Renal pelvis (tissue), 4 donors: ENCODE data around the gene GNAS-AS1. TPM values are rescaled to one million over a fixed set of nuclear protein-coding genes. Genes with fewer than 3 reads are reported as not detected.

Experiments used
- DNase-seq: peaks from one replicate; pipeline ENCODE4 v3.0.0-alpha.2; 2013
- polyA plus RNA-seq, 3 donors: library from polyadenylated mRNA; unstranded; fragments of 120-200 nt; gene quantifications; one replicate each; pipeline ENCODE4 v1.2.1, GENCODE V29; 2013; ENCODE audit not compliant: insufficient read length in 3 of 3

GNAS-AS1 gene
- polyA plus RNA-seq, 3 donors: 0.83 to 1.4 (median 1.3) TPM

DNA sequence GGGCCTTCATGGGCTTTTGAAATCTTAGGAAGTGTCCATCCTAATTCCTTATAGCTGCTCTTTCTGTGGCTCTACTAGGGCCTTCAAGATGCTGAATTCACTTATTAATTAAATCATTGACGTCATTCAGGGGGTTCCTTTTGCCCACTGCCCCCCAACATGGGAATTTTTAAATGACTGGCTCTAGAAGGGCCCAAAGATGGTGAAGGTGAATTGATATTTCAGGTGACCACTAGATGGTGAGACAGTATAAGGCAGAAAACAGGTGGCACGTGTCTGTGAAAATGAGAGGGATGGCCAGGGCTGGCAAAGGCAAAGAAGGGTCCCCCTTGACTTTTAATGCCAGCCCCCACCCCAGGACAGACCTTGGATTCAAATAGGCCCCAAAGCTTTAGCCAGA, 13.6 kb upstream of the GNAS-AS1 start:
- DNase-seq: no peak

DNA sequence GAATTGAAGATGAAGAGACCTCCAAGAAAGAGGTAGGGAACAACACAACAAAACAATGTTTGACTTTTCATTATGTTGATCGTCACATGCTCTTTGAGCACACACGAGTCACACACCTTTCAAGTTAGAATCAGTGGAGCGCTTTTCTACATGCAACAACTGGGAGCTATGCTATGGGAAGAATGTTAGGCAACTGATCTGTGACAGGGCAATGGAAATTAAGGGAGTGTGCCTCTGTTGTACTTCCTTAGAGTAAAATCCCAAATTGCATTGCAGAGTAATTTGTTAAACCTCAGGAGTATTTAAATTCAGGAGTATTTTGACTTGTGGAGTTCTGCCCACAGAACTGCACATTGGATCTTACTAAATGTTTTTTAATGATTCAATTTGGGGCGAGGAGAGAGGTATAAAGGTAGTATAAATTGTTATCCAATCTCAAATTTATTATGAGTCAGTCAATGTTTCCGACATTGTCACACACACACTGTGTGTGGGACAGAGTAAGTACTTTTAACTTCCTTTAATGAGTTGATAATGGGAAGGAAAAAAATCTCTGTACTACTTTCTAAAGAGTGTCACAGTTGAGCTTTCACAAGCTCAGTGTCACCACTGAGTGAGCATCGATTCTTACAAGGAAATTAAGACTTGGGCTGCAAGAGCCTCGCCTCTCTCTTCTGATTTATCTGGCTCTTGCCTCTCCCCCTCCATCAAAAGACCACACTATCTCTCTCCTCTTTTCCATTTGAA, 12.5 kb upstream of the GNAS-AS1 start:
- DNase-seq: no peak

DNA sequence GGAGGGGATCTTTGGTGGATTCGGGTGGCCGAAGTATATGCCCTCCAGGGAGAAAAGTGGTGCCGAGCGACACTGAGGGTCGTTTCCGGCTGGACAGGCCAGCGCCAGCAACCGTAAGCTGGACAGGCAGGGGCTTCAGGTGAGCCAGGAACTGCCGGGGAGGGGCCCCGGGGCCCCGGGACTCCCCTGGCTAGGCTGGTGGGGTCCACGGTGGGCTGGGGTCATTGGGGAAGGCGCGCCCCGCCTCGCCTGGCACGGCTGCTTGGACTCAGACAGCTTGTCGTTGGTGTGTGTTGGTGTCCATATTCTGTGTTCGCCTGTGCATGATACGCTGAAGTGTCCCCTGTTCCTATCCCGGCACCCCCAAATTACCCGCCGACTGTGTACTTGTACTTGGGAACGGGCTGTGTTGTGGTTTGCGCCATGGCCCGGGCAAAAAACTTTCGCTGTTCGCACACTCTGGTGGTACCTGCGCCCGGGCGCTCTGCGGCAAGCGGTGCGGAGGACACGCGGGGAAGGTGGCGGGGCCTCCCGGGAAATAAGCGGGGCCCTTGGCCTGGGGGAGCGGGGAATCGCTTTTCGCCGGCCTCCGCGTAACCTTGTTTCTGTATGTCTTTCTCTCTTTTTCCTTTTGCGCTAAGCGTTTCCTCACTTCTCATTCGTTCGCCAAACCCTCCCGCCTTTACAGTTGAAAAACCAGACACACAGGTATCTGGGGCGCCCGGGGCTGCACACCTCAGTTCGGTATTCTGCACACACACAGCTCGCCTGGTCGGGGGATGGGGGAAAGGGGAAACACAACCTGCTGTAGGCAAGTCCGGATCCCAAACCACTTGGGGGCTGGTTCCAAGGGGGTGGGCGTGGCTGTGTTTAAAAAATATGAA, 5.0 kb upstream of the GNAS-AS1 start:
- DNase-seq: peak; percentile 39

GRCh38 chr20:58854638-58855471, 4.2 kb upstream of the GNAS-AS1 start:
- DNase-seq: no peak

- no peak for DNase-seq
Observed at GRCh38 chr20:58853976-58854637, 3.4 kb upstream of the GNAS-AS1 start.

DNA sequence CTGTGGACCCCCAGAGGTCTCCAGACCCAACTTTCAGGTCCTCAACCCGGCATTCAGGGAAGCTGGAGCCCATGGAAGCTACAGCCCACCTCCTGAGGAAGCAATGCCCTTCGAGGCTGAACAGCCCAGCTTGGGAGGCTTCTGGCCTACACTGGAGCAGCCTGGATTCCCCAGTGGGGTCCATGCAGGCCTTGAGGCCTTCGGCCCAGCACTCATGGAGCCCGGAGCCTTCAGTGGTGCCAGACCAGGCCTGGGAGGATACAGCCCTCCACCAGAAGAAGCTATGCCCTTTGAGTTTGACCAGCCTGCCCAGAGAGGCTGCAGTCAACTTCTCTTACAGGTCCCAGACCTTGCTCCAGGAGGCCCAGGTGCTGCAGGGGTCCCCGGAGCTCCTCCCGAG, 2.8 kb upstream of the GNAS-AS1 start:
- DNase-seq: no peak

- DNase-seq: peak; percentile 67
Observed at GRCh38 chr20:58852543-58853271, 2.0 kb upstream of the GNAS-AS1 start, which contains the start of gene GNAS. Gene GNAS, plus strand, starts transcription at chr20:58852716.

DNA sequence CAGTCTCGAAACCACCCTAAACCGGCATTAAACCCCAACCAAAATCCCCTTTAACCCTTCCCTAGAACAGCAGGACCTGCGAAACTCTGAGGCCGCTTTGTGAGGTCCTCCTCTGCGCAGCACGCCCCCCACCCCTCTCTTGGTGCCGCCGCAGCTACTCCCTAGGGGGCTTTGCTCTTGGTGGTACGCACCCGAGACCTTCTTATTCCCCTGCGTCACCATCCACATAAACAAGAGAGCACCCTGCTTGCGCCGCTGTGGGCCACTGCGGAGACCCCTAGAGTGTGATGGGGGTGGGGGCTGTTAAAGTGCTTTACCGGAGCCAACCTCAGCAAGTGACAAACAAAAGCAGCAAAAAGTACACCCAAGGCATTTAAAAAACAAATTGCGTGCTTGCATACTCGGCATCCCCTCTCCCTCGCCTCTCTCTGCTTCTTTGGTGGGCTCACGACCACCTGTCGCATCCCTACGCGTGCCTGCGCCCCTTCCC, 1.3 kb upstream of the GNAS-AS1 start:
- DNase-seq: no peak

- no peak for DNase-seq
Observed at GRCh38 chr20:58851221-58851968, 693 bp upstream of the GNAS-AS1 start.

DNA sequence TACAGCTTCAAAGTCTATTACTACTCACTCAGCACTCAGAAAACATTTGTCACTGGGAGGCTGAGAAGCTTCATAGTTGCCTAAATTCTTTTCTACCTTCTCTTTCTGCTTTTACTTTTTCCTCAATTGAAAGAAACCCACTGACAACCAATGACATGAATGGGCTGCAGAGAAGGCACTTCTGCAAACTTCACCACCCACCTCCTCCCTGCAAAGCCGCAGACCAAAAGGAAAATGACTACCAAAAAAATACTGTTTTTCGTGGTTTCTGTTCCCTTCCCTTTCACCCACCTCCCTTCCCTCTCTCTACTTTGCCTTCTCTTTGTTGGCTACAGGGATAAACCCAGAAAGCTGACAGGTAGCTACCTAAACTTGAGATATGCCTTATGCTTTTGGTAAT, 3.2 kb downstream of the GNAS-AS1 start:
- no peak for DNase-seq

GRCh38 chr20:58845706-58846105, 5.0 kb downstream of the GNAS-AS1 start:
- DNase-seq: no peak

DNA sequence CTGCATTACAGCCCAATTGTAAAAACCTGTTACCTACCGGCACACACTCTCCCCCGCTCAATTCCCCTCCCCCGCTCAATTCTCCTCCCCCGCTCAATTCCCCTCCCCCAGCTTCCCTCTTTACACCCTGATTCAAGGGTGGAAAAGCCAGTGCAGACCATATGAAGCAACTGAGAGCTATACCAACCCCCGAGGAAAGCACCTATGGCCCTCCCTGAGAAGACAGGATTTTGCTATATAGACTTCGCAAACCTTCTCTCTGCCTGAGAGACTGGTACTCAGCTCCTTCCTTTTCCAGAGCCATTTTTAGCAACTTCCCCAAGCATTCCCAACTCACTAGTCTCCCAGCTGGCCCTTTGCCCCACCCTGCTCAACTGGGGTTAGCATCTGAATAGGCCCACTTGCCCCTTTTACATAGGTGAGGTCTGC, 7.6 kb downstream of the GNAS-AS1 start:
- DNase-seq: no peak

GRCh38 chr20:58842276-58842675, 8.4 kb downstream of the GNAS-AS1 start:
- DNase-seq: no peak

GRCh38 chr20:58841539-58842264, 9.0 kb downstream of the GNAS-AS1 start:
- DNase-seq: no peak

DNA sequence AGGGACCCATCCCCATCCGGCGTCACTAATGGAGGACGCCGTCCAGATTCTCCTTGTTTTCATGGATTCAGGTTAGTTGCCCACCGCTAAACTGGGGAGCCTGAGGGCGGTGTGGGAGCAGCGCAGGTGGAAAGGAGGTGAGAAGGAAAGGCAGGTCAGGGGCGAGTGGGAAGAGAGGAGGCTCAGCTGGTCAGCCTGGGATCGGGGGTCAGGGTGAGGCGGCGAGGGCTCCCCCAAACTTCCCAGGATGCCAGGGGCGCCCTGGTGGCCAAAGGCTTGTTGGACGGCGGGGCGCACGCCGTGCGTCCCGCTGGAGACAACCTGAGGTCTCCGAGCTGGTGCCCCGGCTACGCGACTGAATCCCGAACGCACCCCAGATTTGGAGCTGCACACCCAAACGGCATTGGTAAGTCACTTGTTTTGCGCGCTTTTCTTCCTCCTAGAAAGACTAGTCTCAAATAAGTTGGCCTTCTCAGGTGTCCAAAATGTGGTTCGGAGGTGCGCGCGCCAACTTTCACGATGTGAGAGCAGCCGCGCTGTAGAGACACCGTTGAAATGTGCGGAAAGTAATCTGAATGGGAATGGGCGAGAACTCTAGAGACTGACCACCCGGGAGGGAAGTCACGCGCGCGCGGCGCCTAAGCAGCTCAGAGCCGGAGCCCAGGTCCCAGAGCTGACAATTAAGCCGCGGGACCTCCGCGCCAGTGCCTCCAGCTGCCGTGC, 9.7 kb downstream of the GNAS-AS1 start:
- DNase-seq: no peak

DNA sequence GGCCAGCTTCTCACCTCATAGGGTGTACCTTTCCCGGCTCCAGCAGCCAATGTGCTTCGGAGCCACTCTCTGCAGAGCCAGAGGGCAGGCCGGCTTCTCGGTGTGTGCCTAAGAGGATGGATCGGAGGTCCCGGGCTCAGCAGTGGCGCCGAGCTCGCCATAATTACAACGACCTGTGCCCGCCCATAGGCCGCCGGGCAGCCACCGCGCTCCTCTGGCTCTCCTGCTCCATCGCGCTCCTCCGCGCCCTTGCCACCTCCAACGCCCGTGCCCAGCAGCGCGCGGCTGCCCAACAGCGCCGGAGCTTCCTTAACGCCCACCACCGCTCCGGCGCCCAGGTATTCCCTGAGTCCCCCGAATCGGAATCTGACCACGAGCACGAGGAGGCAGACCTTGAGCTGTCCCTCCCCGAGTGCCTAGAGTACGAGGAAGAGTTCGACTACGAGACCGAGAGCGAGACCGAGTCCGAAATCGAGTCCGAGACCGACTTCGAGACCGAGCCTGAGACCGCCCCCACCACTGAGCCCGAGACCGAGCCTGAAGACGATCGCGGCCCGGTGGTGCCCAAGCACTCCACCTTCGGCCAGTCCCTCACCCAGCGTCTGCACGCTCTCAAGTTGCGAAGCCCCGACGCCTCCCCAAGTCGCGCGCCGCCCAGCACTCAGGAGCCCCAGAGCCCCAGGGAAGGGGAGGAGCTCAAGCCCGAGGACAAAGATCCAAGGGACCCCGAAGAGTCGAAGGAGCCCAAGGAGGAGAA, 10.5 kb downstream of the GNAS-AS1 start:
- no peak for DNase-seq

DNA sequence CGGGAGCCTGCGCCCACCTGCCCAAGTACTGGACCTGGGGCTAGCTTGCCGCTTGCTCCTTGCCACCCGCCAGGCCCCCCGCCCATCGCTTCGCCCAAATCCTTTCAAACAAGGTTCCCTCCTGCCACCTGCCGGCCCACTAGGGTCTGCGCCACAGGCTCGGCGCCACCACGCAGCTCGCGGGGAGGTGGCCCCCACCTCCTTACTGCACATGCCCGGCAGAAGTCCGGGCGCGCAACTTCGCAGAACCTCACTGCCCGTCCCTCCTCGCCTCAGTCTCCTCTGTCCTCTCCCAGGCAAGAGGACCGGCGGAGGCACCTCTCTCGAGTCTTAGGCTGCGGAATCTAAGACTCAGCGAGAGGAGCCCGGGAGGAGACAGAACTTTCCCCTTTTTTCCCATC, 11.2 kb downstream of the GNAS-AS1 start:
- peak; percentile 44 for DNase-seq

DNA sequence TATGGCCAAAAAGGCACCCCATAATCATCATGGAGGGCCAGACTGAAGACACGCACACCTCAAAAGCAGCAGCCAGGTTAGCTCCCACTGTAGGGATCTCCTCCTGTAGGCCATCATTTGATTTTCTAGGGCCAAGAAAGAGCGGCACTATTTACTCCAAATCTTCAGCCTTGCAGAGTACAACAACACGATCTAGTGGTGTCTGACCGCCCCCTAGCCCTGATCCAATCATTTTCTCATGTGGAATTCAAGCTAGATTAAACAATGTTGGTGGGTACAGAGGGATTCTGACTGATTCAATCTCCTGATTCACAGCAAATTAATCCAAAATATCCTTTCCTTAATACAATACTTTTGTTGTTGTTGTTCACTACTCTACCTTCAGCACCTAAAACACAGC, 12.5 kb downstream of the GNAS-AS1 start:
- no peak for DNase-seq
